ENCODE data around the gene EIF3F.

EIF3F gene

GRCh38 chr11:7986768-7987559, at the start of gene EIF3F:
TSS of gene EIF3F (plus strand) at chr11:7987337. CDS start at chr11:7987353, 16 bp downstream.
- H3K9me3 ChIP-seq (ENCODE audit: low read length) = no peaks in the 10 kb centered on the region
- peaks cover 17% of the 10 kb centered on the region for H3K4me1 ChIP-seq (ENCODE audit: insufficient read depth, low read length)
- peak within 1 kb of the TSS; percentile 97 for H3K4me3 ChIP-seq (ENCODE audit: low read length)

GRCh38 chr11:7941146-7941545, 46.0 kb upstream of the EIF3F start:
- Histone ChIP-seq H3K4me1 (ENCODE audit: insufficient read depth, low read length) (no peaks in the 10 kb centered on the region), H3K4me3 (ENCODE audit: low read length) (no peak overlapping the region), H3K9me3 (ENCODE audit: low read length) (peaks cover 2% of the 10 kb centered on the region), H2AFZ (ENCODE audit: low read depth, low read length) (no peak overlapping the region), H3K36me3 (ENCODE audit: insufficient read depth, low read length) (no peaks in the 10 kb centered on the region), H3K27me3 (ENCODE audit: insufficient read depth, low read length) (peaks cover 10% of the 10 kb centered on the region)

More at GRCh38 chr11:7986768-7987559, at the start of gene EIF3F:
- H2AFZ ChIP-seq (ENCODE audit: low read depth, low read length) = peak within 1 kb of the TSS; percentile 85
- H3K27me3 ChIP-seq (ENCODE audit: insufficient read depth, low read length) = no peaks in the 10 kb centered on the region
- H3K36me3 ChIP-seq (ENCODE audit: insufficient read depth, low read length) = peaks cover 25% of the 10 kb centered on the region

- Histone ChIP-seq H2AFZ (ENCODE audit: low read depth, low read length) (no peak within 1 kb of the TSS), H3K36me3 (ENCODE audit: insufficient read depth, low read length) (no peaks in the 10 kb centered on the region), H3K27me3 (ENCODE audit: insufficient read depth, low read length) (peaks cover 10% of the 10 kb centered on the region), H3K9me3 (ENCODE audit: low read length) (peaks cover 2% of the 10 kb centered on the region), H3K4me1 (ENCODE audit: insufficient read depth, low read length) (no peaks in the 10 kb centered on the region), H3K4me3 (ENCODE audit: low read length) (no peak within 1 kb of the TSS)
These were observed 45.5 kb upstream of the EIF3F start, which contains the start of gene OR10A3 for GRCh38 chr11:7941608-7942007. TSS of gene OR10A3 (minus strand) at chr11:7941708. CDS start at chr11:7939520, 2,188 bp downstream.

GRCh38 chr11:7944123-7944522, 43.0 kb upstream of the EIF3F start:
- H3K4me3 ChIP-seq (ENCODE audit: low read length) = no peak overlapping the region
- H3K9me3 ChIP-seq (ENCODE audit: low read length) = peaks cover 2% of the 10 kb centered on the region
- H3K27me3 ChIP-seq (ENCODE audit: insufficient read depth, low read length) = peaks cover 11% of the 10 kb centered on the region
- H2AFZ ChIP-seq (ENCODE audit: low read depth, low read length) = no peak overlapping the region
- no peaks in the 10 kb centered on the region for H3K36me3 ChIP-seq (ENCODE audit: insufficient read depth, low read length)
- H3K4me1 ChIP-seq (ENCODE audit: insufficient read depth, low read length) = no peaks in the 10 kb centered on the region

- Histone ChIP-seq H2AFZ (ENCODE audit: low read depth, low read length) (no peak overlapping the region), H3K4me1 (ENCODE audit: insufficient read depth, low read length) (no peaks in the 10 kb centered on the region), H3K9me3 (ENCODE audit: low read length) (peaks cover 2% of the 10 kb centered on the region), H3K4me3 (ENCODE audit: low read length) (no peak overlapping the region), H3K27me3 (ENCODE audit: insufficient read depth, low read length) (peaks cover 3% of the 10 kb centered on the region), H3K36me3 (ENCODE audit: insufficient read depth, low read length) (no peaks in the 10 kb centered on the region)
These were observed 37.2 kb upstream of the EIF3F start for GRCh38 chr11:7949934-7950333.

GRCh38 chr11:7955191-7955590, 31.9 kb upstream of the EIF3F start:
- H2AFZ ChIP-seq (ENCODE audit: low read depth, low read length) = no peak overlapping the region
- no peaks in the 10 kb centered on the region for H3K27me3 ChIP-seq (ENCODE audit: insufficient read depth, low read length)
- H3K36me3 ChIP-seq (ENCODE audit: insufficient read depth, low read length) = no peaks in the 10 kb centered on the region
- H3K4me3 ChIP-seq (ENCODE audit: low read length) = no peak overlapping the region
- no peaks in the 10 kb centered on the region for H3K9me3 ChIP-seq (ENCODE audit: low read length)
- no peaks in the 10 kb centered on the region for H3K4me1 ChIP-seq (ENCODE audit: insufficient read depth, low read length)

GRCh38 chr11:7964261-7964660, 22.9 kb upstream of the EIF3F start:
- Histone ChIP-seq H3K9me3 (ENCODE audit: low read length) (no peaks in the 10 kb centered on the region), H3K27me3 (ENCODE audit: insufficient read depth, low read length) (peaks cover 13% of the 10 kb centered on the region), H3K4me3 (ENCODE audit: low read length) (no peak overlapping the region), H3K4me1 (ENCODE audit: insufficient read depth, low read length) (no peaks in the 10 kb centered on the region), H3K36me3 (ENCODE audit: insufficient read depth, low read length) (no peaks in the 10 kb centered on the region), H2AFZ (ENCODE audit: low read depth, low read length) (no peak overlapping the region)

GRCh38 chr11:7964873-7965272, 22.3 kb upstream of the EIF3F start:
- Histone ChIP-seq H3K27me3 (ENCODE audit: insufficient read depth, low read length) (peaks cover 13% of the 10 kb centered on the region), H3K36me3 (ENCODE audit: insufficient read depth, low read length) (no peaks in the 10 kb centered on the region), H3K4me1 (ENCODE audit: insufficient read depth, low read length) (no peaks in the 10 kb centered on the region), H3K9me3 (ENCODE audit: low read length) (no peaks in the 10 kb centered on the region), H3K4me3 (ENCODE audit: low read length) (no peak overlapping the region), H2AFZ (ENCODE audit: low read depth, low read length) (no peak overlapping the region)

GRCh38 chr11:7965386-7965785, 21.8 kb upstream of the EIF3F start, which contains the start of gene NLRP10:
TSS of gene NLRP10 (minus strand) at chr11:7965447. CDS start at chr11:7963495, 1,952 bp downstream.
- no peak within 1 kb of the TSS for H3K4me3 ChIP-seq (ENCODE audit: low read length)
- no peaks in the 10 kb centered on the region for H3K9me3 ChIP-seq (ENCODE audit: low read length)
- no peaks in the 10 kb centered on the region for H3K4me1 ChIP-seq (ENCODE audit: insufficient read depth, low read length)
- H3K36me3 ChIP-seq (ENCODE audit: insufficient read depth, low read length) = no peaks in the 10 kb centered on the region
- H3K27me3 ChIP-seq (ENCODE audit: insufficient read depth, low read length) = peaks cover 13% of the 10 kb centered on the region
- H2AFZ ChIP-seq (ENCODE audit: low read depth, low read length) = no peak within 1 kb of the TSS

- Histone ChIP-seq H3K36me3 (ENCODE audit: insufficient read depth, low read length) (no peaks in the 10 kb centered on the region), H3K27me3 (ENCODE audit: insufficient read depth, low read length) (peaks cover 13% of the 10 kb centered on the region), H3K9me3 (ENCODE audit: low read length) (no peaks in the 10 kb centered on the region), H3K4me3 (ENCODE audit: low read length) (no peak overlapping the region), H3K4me1 (ENCODE audit: insufficient read depth, low read length) (no peaks in the 10 kb centered on the region), H2AFZ (ENCODE audit: low read depth, low read length) (no peak overlapping the region)
These were observed 20.0 kb upstream of the EIF3F start for GRCh38 chr11:7967097-7967496.

- peaks cover 13% of the 10 kb centered on the region for H3K27me3 ChIP-seq (ENCODE audit: insufficient read depth, low read length)
- no peaks in the 10 kb centered on the region for H3K4me1 ChIP-seq (ENCODE audit: insufficient read depth, low read length)
- no peaks in the 10 kb centered on the region for H3K36me3 ChIP-seq (ENCODE audit: insufficient read depth, low read length)
- H3K9me3 ChIP-seq (ENCODE audit: low read length) = no peaks in the 10 kb centered on the region
- H3K4me3 ChIP-seq (ENCODE audit: low read length) = no peak overlapping the region
- H2AFZ ChIP-seq (ENCODE audit: low read depth, low read length) = no peak overlapping the region
These were observed 19.3 kb upstream of the EIF3F start for GRCh38 chr11:7967826-7968225.

GRCh38 chr11:7968686-7969085, 18.5 kb upstream of the EIF3F start:
- H3K4me3 ChIP-seq (ENCODE audit: low read length) = no peak overlapping the region
- H3K27me3 ChIP-seq (ENCODE audit: insufficient read depth, low read length) = peaks cover 13% of the 10 kb centered on the region
- no peak overlapping the region for H2AFZ ChIP-seq (ENCODE audit: low read depth, low read length)
- H3K36me3 ChIP-seq (ENCODE audit: insufficient read depth, low read length) = no peaks in the 10 kb centered on the region
- no peaks in the 10 kb centered on the region for H3K4me1 ChIP-seq (ENCODE audit: insufficient read depth, low read length)
- H3K9me3 ChIP-seq (ENCODE audit: low read length) = no peaks in the 10 kb centered on the region

GRCh38 chr11:7969756-7970646, 17.1 kb upstream of the EIF3F start:
- H3K4me3 ChIP-seq (ENCODE audit: low read length) = no peak overlapping the region
- peaks cover 12% of the 10 kb centered on the region for H3K27me3 ChIP-seq (ENCODE audit: insufficient read depth, low read length)

More at GRCh38 chr11:7969756-7970646, 17.1 kb upstream of the EIF3F start:
- Histone ChIP-seq H3K36me3 (ENCODE audit: insufficient read depth, low read length) (no peaks in the 10 kb centered on the region), H3K9me3 (ENCODE audit: low read length) (no peaks in the 10 kb centered on the region), H2AFZ (ENCODE audit: low read depth, low read length) (no peak overlapping the region), H3K4me1 (ENCODE audit: insufficient read depth, low read length) (no peaks in the 10 kb centered on the region)
